HG03039 (cell line): ENCODE results near the gene DTNBP1.

Experiments
- ATAC-seq: cut with Tn5 transposase; IDR thresholded peaks from one replicate; pipeline ENCODE4 v1.9.1; 2021; ENCODE audit warnings: mild to moderate bottlenecking, moderate library complexity; ENCODE audit not compliant: unreplicated experiment

The DTNBP1 gene

GRCh38 chr6:15517600-15517999 lies 145.2 kb downstream of the DTNBP1 start:
- ATAC-seq, result no peak

- ATAC-seq, result no peak
These were observed 145.8 kb downstream of the DTNBP1 start for GRCh38 chr6:15516923-15517560.

- ATAC-seq, result no peak
These were observed 146.4 kb downstream of the DTNBP1 start for GRCh38 chr6:15516378-15516777.

GRCh38 chr6:15515660-15516375 lies 147.0 kb downstream of the DTNBP1 start:
- no peak for ATAC-seq

GRCh38 chr6:15515226-15515625 lies 147.6 kb downstream of the DTNBP1 start:
- no peak for ATAC-seq

GRCh38 chr6:15513801-15514711 lies 148.8 kb downstream of the DTNBP1 start:
- ATAC-seq, result no peak

- no peak for ATAC-seq
These were observed 149.6 kb downstream of the DTNBP1 start for GRCh38 chr6:15513131-15513771.

- no peak for ATAC-seq
These were observed 150.1 kb downstream of the DTNBP1 start for GRCh38 chr6:15512721-15513120.

- ATAC-seq, result no peak
These were observed 150.7 kb downstream of the DTNBP1 start for GRCh38 chr6:15512126-15512525.

GRCh38 chr6:15511248-15512125 lies 151.3 kb downstream of the DTNBP1 start:
- no peak for ATAC-seq

GRCh38 chr6:15510536-15511247 lies 152.1 kb downstream of the DTNBP1 start:
- ATAC-seq, result no peak

- no peak for ATAC-seq
These were observed 152.7 kb downstream of the DTNBP1 start for GRCh38 chr6:15510121-15510520.

- ATAC-seq, result no peak
These were observed 153.4 kb downstream of the DTNBP1 start for GRCh38 chr6:15509335-15509933.

- no peak for ATAC-seq
These were observed 153.9 kb downstream of the DTNBP1 start for GRCh38 chr6:15508931-15509330.

- ATAC-seq, result no peak
These were observed 154.4 kb downstream of the DTNBP1 start for GRCh38 chr6:15508441-15508871.

- ATAC-seq, result no peak
These were observed 155.1 kb downstream of the DTNBP1 start for GRCh38 chr6:15507746-15508145.

GRCh38 chr6:15507221-15507620 lies 155.6 kb downstream of the DTNBP1 start:
- no peak for ATAC-seq

GRCh38 chr6:15506066-15506465 lies 156.8 kb downstream of the DTNBP1 start:
- no peak for ATAC-seq

- no peak for ATAC-seq
These were observed 157.3 kb downstream of the DTNBP1 start for GRCh38 chr6:15505463-15505918.
